GM12801 (cell line): Measurements from ENCODE around the gene NCAPG2.

Source experiments
- TF ChIP-seq, protein P1 (sequence below): IDR thresholded peaks from one replicate; pipeline ENCODE4 v1.5.1; 2011; ENCODE audit warnings: control low read depth; ENCODE audit not compliant: insufficient read length; ENCODE audit errors: extremely low read depth

The NCAPG2 gene

DNA sequence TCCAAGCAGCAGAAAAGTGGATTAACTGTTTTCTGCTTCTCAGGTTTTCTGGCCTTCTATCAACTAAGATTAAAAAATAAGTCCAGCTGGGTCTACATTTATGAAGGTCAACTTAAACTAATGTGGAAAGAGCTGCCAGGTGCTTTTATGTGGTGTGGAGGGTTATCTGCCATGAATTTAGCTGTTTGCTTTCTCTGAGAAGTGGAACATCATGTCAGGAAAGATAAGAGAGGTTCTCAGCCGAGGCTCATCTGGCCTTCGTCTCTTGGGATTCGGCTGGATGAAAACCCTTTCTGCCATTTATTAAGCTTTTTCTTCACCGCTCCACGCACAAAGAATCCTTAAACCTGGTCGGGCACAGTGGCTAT lies 122.5 kb downstream of the NCAPG2 start:
- TF ChIP-seq, protein P1, sequence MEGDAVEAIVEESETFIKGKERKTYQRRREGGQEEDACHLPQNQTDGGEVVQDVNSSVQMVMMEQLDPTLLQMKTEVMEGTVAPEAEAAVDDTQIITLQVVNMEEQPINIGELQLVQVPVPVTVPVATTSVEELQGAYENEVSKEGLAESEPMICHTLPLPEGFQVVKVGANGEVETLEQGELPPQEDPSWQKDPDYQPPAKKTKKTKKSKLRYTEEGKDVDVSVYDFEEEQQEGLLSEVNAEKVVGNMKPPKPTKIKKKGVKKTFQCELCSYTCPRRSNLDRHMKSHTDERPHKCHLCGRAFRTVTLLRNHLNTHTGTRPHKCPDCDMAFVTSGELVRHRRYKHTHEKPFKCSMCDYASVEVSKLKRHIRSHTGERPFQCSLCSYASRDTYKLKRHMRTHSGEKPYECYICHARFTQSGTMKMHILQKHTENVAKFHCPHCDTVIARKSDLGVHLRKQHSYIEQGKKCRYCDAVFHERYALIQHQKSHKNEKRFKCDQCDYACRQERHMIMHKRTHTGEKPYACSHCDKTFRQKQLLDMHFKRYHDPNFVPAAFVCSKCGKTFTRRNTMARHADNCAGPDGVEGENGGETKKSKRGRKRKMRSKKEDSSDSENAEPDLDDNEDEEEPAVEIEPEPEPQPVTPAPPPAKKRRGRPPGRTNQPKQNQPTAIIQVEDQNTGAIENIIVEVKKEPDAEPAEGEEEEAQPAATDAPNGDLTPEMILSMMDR = no peak

GRCh38 chr7:158581440-158582088 lies 123.0 kb downstream of the NCAPG2 start:
- TF ChIP-seq, protein P1 = no peak
